Measurements from ENCODE around the gene FZD4. TPM values are rescaled to one million over a fixed set of nuclear protein-coding genes. Genes with fewer than 3 reads are reported as not detected.
A peak's percentile ranks its signal among the peaks of the same experiment; 100 is the strongest.
"Not testable (repeated sequence)": the region's sequence is repeated elsewhere in the genome, so short reads cannot be mapped to it uniquely, and the experiment has no call there.

The FZD4 gene
- total RNA-seq, 1 experiment from 2014 or later: 1.9 TPM

DNA sequence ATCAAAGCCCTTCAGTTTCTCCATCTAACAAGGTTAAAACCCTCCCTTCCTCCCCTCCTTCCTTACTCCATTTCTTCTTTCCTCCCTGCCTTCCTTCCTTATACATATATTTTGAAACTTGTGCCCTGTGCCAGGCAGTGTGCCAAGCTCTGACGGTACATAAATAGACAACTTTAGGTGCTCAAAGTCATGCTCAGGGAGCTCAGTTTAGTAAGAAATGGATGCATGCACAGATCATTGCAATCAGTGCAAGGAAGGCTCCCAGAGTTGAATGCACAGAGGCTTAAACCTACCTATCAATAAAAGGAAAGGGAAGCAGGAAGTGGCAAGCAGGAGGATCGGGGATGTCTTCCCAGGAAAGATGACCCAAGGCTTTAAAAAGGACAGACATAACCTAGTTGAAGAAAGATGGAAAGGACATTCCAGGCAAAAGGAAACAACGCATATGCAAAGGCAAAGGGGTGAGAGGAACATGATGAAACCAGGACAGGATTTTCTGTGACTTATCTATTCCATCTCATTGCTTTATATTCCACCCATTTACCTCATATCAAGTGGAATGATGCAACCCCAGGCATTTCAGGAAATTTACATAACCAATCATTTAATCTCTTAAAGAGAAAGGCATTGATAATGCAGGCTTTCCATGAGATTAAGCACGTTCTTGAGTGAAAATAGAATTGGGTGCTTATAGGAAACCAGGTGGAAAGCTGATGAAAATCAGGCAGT, 13.2 kb downstream of the FZD4 start:
- in situ Hi-C loops (cut with HindIII; ENCODE audit: low pct_unique_long_range_greater_than_20kb, low sequenced_read_pairs): loop anchor here (25.0 kb wide), 1 partner anchor 370 kb away; no protein-coding TSS in a partner anchor
- DNase-seq (ENCODE audit: low read depth, low spot score): no peak

DNA sequence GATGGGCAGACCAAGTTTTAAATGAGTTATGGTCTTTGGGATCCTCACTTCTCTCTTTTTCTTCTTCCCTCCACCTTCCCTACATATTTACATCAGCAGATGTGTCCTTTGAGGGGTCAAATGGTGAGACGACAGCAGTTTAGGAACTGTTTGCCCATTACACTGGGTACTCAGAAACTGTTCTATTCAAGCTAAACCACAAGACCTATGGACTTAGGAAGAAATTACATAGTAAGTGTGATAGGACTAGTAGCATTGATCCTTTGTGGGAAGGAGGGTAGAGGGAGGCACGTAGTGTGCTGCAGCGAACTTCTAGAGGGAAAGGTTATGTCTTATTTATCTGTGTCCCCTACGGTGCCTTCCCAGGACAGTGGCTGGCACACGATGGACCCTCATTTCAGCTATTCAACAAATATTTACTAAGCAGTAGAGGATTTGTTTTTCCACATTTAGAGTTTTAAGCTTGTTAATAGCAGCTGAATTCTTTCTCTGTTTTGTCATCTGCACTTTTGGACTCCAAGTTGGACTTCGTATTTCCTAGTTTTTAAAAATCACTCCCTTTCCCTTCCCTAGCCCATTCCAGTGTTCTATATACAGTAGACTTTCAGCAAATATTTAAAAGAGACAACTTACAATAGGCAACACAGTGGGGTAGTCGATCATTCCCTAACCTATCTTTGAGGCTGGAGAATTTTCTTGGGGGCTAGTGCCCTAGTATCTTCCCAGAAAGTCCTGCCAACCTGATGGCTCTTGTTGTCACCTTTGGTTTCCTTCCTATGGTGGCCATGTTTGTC, 13.9 kb downstream of the FZD4 start:
- in situ Hi-C loops (cut with HindIII; ENCODE audit: low pct_unique_long_range_greater_than_20kb, low sequenced_read_pairs): loop anchor here (25.0 kb wide), 1 partner anchor 371 kb away; no protein-coding TSS in a partner anchor
- DNase-seq (ENCODE audit: low read depth, low spot score): no peak

DNA sequence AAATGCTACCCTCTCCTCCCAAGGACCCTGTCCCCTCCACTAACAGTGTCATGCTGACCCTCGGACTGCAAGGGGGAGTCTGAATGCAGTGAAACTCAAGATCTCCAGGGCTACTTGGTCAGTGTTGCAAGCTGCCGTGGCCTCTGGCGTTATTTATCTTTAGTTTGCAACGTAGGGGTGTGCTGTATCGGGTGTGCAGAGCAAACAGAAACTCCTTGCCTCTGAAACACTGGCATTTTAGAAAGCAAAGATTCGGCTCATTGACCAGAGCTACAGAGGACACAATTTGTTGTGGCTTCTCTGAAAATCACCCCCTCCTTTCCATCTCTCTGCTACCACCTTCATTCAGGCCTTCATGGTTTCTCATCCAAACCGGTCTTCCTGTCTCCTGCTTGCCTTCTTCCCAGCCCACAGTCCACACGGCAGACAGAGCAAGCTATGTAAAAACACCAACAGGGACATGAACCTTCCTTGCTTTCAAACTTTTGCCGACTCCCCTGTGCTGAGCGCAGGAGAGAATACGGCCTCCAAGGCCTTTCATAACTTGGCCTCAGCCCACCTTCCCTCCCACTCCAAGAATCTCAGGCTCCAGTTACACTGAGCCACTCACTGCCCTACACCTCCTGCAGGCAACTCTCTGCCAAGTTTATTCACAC, 14.9 kb downstream of the FZD4 start:
- in situ Hi-C loops (cut with HindIII; ENCODE audit: low pct_unique_long_range_greater_than_20kb, low sequenced_read_pairs): loop anchor here (25.0 kb wide), 1 partner anchor 372 kb away; no protein-coding TSS in a partner anchor
- DNase-seq (ENCODE audit: low read depth, low spot score): no peak

DNA sequence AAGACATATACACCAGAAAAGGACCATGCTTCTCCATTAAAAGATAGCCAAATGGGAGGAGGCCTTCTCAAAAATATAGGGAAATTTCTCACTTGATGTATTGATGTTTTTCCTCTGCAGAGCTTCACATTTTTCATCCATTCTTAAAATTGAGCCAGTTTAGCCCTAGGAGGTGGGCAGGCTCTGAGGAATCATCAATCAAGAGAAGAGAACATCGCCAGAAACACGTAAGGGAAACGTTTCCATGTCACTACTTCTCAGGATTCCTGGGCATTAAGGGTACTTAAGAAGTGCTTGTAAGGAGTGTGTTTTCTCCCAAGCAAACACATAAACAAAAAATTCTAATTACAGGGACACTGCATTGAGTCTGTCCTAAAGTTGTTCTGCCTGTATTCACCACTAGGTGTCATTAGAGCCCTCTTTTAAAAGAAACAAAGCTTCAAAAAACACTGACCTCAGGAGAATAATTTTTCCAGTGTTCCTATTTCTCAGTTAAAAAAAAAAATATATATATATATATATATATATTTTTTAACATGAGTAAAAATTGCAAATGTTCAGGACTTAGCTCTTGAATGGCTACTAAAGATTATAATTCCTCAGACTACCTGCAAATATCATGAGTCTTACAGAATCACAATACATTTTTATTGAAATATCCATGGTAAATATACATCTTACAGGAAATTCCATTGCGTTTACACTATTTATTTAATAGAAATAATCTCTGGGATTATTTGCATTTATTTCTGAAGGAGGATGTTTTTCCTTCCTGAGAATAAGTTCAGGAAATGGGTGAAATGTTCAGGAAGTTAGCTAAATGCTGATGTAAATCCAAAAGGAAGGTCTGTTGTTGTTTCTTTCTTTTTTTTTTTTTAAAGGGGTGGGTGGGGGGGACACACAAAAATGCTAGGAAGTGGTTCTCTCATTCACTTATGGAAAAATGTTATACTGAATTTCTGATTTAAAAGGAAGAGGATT, 16.0 kb downstream of the FZD4 start:
- in situ Hi-C loops (cut with HindIII; ENCODE audit: low pct_unique_long_range_greater_than_20kb, low sequenced_read_pairs): loop anchor here (25.0 kb wide), 1 partner anchor 373 kb away; no protein-coding TSS in a partner anchor
- DNase-seq (ENCODE audit: low read depth, low spot score): peak; percentile 63

DNA sequence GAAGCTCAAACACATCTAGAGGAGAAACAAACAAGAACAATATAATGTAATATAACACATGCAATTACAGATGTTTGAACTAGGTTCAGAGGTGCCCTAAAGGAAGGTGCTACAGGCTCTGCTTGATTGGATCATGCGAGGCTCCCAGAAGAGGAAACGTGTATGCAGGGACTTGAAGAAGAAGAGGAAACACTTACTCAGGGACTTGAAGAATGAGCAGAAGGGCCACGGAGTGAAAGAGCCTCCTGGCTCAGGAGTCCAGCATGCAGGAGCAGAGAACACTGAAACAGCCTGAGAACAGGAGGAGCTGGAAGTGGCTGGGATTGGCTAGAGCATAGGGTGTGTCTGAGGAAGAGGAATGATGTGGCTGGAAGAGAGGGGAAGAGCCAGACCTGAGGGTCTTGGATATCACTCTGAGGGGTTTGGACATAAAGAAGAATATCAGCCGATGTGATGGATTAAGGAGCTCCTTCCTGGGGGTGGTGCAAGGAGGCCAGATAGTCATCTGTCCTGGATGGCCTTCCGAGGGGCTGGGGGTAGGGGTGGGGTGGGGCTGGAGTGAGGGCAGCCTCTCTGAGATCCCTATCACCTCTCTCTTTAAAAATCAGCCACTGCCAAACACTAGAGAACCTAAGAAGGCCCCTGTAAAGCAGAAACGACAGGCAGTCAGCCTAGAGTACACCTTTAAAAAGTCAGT, 16.8 kb downstream of the FZD4 start:
- no peak for DNase-seq (ENCODE audit: low read depth, low spot score)
- in situ Hi-C loops (cut with HindIII; ENCODE audit: low pct_unique_long_range_greater_than_20kb, low sequenced_read_pairs): loop anchor here (25.0 kb wide), 1 partner anchor 374 kb away; no protein-coding TSS in a partner anchor

DNA sequence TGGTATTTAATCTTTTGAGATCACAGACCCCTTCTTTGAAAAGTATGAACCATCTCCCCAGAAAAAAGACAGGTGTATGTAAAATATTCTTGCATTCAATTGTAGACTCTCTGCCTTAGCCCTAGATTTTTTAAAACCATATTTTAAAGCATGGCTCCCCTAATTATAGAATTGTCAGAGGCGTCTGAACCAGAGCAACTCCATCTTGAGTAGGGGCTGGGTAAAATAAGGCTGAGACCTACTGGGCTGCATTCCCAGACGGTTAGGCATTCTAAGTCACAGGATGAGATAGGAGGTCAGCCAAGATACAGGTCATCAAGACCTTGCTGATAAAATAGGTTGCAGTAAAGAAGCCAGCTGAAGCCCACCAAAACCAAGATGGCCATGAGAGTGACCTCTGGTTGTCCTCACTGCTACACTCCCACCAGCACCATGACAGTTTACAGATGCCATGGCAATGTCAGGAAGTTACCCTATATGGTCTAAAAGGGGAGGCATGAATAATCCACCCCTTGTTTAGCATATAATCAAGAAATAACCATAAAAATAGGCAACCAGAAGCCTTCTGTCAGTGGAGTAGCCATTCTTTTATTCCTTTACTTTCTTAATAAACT, 17.9 kb downstream of the FZD4 start:
- in situ Hi-C loops (cut with HindIII; ENCODE audit: low pct_unique_long_range_greater_than_20kb, low sequenced_read_pairs): loop anchor here (25.0 kb wide), 1 partner anchor 375 kb away; no protein-coding TSS in a partner anchor
- DNase-seq (ENCODE audit: low read depth, low spot score): not testable (repeated sequence)

DNA sequence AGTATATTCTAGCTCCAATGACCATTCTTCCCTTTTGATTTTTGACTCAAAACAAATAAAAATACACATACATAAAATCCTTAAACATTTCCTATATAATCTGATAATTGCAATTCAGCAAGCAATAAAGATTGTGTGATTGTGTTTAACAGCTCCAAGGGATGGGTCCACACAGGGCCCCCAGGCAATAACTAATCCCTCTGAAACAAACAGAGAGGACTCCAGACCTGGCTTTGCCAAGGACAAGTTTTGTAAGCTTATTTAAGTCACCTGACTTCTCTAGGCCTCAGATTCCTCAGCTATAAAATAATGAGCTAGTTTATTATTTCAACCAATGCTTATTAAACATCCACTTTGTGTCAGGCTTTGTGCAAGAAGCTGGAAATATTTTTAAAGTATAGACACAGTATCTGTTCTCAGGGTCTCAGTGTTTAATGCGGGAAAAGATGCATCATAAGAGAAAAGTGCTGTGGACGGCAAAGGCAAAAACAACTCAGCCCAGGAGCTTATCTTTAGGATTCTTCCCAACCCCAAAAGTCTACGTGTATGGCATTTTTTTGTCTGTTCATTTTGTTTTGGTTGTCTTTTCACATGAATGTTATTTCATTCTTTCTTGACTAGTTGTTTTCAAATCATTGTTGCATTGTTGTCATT, 20.1 kb downstream of the FZD4 start:
- in situ Hi-C loops (cut with HindIII; ENCODE audit: low pct_unique_long_range_greater_than_20kb, low sequenced_read_pairs): loop anchor here (25.0 kb wide), 1 partner anchor 377 kb away; no protein-coding TSS in a partner anchor
- DNase-seq (ENCODE audit: low read depth, low spot score): no peak

DNA sequence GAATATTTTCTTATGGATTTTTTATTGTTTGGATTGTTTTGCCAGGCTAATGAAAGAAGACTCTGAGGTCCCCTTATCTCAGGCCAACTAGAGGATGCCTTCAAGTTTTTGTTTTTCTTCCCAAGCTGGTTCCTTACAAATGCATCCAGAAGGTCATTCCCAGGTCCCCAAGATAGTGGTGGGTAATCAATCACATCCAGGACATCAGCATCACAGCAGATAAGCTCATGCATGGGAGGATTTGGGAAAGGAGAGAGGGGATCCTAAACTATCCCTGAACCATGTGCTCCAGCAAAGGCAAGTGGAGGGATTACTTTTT, 20.7 kb downstream of the FZD4 start:
- no peak for DNase-seq (ENCODE audit: low read depth, low spot score)
- in situ Hi-C loops (cut with HindIII; ENCODE audit: low pct_unique_long_range_greater_than_20kb, low sequenced_read_pairs): loop anchor here (25.0 kb wide), 1 partner anchor 378 kb away; no protein-coding TSS in a partner anchor

DNA sequence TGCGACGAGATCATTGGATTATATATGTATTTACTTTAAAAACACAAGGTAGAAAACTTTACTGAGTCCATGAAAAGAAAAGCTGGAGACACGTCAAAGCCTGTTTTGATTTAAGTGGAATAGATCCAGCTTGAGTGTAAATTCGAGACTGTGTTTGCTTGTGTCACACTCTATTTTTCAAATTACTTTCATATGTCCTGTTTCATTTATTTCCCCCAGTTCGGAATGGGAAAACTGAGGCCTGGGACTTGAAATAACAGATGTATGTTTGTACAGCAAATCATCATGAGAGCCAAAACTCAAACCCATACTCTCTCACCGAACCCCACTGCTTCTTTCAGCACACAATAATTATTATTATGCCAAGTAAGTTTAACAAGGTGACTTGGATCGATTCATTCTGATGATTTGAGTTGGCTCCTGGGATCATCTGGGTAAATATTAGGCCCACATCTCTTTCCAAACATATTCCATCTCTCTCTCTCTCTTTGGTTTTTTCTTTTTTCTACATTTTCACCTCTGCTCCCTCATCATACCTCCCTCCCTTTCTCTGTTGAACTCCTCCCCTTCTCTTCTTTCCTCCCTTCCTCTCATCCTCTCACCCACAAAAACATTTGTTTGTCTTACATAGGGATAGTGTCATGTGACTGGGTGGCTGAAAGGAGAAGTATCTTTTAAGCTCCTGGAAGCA, 21.2 kb downstream of the FZD4 start:
- in situ Hi-C loops (cut with HindIII; ENCODE audit: low pct_unique_long_range_greater_than_20kb, low sequenced_read_pairs): loop anchor here (25.0 kb wide), 1 partner anchor 378 kb away; no protein-coding TSS in a partner anchor

DNA sequence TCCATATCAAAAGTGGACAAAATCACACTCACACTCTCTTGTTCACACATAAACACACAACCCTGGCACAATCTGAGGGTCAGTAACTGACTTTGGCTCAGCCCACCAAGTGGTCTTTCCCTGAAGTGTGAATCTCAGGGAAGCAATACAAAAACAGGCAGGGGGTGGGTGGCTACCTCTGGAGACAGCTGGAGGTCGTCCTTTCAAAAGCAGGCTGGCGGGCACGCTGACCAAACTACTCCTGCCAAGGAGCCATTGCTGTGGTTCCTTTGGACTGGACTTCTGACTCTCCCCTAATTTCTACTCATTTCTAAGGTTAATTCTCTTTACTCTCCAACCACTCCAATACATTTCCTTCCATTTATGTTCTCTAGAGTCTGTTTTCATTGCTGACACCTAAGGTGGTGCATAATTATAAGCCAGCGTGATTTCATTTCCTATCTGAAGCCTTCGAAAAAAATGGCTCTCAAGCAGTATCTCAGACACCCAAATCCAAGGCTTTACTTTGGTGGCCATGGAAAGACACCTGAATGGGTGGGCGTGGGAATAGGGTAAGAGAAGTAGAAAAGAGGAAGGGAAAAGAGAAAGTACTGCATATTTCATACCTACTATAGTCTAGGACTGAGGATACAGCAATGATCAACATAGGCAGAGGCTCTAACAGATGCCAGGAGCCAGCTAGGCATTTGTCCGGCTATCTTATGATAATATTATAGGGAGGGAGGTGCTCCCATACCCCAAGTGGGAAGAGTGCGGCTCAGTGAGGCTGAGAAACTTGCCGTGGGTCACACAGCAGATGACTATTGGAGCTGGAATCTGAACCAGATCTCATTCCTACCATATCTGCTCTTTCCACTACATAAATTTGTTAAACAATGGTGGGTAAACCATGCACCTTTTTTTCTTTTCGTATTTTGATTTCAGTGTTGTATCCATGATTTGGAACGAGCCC, 22.0 kb downstream of the FZD4 start:
- in situ Hi-C loops (cut with HindIII; ENCODE audit: low pct_unique_long_range_greater_than_20kb, low sequenced_read_pairs): loop anchor here (25.0 kb wide), 1 partner anchor 379 kb away; no protein-coding TSS in a partner anchor
- DNase-seq (ENCODE audit: low read depth, low spot score): no peak

More for the DNA sequence above, 21.2 kb downstream of the FZD4 start:
- DNase-seq (ENCODE audit: low read depth, low spot score): no peak

DNA sequence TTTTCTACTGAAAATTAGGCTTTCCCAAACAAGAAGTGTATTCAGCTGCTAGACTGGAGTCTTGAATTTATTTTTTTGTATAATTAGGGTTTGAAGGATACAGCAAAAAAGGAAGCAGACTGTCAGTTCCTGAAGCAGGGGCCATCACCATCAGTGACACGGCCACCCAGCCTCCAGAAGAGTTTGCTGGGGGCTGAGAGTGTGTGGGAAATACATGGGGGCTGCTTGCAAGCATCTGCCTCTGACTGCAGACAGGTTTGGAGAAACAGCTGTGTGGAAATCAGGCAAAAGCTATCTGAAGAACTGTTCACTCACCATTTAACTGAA, 23.0 kb downstream of the FZD4 start:
- DNase-seq (ENCODE audit: low read depth, low spot score): no peak
- in situ Hi-C loops (cut with HindIII; ENCODE audit: low pct_unique_long_range_greater_than_20kb, low sequenced_read_pairs): loop anchor here (25.0 kb wide), 1 partner anchor 380 kb away; no protein-coding TSS in a partner anchor

DNA sequence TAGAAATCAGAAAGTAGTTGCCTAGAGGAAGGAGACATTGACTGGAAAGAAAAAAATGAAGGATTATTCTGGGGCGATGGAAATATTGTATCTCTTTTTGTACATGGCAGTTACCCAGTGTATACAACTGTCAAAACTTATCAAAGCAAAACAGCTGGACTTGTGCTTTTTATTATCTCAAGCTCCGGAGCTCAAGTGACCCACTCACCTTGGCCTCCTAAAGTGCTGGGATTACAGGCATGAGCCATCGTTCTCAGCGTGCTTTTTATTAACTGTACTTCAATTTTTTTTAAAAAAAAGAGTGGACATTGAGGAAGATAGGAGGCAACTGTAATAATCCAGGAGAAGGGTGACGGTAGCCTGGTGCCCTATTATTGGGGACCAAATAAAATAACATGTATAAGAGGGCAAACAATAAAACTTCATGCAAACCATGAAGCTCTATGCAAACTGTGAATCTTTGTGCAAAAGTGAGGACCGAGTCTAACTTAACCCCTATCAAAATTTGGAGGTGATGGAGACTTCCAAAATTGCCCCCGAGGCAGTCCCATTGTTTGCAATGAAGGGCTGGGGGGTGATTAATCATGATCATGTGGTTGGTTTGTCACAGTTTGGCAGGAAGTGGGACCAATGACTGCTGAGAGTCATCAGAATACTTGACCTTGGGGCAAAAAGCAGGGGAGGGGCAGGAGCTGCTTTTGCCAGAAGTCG, 23.5 kb downstream of the FZD4 start:
- in situ Hi-C loops (cut with HindIII; ENCODE audit: low pct_unique_long_range_greater_than_20kb, low sequenced_read_pairs): loop anchor here (25.0 kb wide), 1 partner anchor 381 kb away; no protein-coding TSS in a partner anchor
- DNase-seq (ENCODE audit: low read depth, low spot score): peak; percentile 67

DNA sequence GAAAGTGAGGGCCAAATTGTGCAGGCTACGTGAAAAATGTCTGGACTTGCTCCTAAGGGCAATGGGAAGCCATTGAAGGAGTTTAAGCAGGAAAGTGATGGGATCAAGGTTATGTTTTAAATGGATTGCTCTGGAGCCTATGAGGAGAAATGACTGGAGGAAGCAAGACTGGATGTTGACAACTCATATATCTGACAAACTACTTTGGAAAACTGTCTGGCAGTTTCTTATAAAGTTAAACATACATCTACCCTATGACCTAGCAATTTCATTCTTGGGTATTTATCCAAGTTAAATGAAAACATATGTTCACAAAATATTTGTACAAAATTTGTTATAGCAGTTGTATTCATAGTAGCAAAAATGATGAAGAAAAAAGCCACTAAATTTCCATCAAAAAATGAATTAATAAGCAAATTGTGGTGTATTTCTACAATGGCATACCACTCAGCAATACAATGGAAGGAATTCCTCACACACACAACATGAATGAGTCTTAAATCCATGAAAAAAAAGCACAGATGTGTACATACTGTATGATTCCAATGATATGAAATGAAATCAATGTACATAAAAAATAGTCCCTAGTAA, 24.1 kb downstream of the FZD4 start:
- DNase-seq (ENCODE audit: low read depth, low spot score): no peak
- in situ Hi-C loops (cut with HindIII; ENCODE audit: low pct_unique_long_range_greater_than_20kb, low sequenced_read_pairs): loop anchor here (25.0 kb wide), 1 partner anchor 381 kb away; no protein-coding TSS in a partner anchor

Measured in SK-MEL-5 (cell line).